K562 (cell line): ENCODE measurements around the gene ZDHHC8. TPM values are rescaled to one million over a fixed set of nuclear protein-coding genes. Genes with fewer than 3 reads are reported as not detected.

ENCODE experiments used
- BCOR ChIP-seq: fragments of 450-650 bp; IDR thresholded peaks from 2 replicates; pipeline ENCODE4 v1.6.1; 2016
- CBFB ChIP-seq: sonication (generic); formaldehyde crosslinking; IDR thresholded peaks from 2 replicates; pipeline ENCODE4 v1.4.0; 2020; ENCODE audit warnings: mild to moderate bottlenecking, missing genetic modification reagents
- ILK ChIP-seq: fragments of 450-650 bp; IDR thresholded peaks from 2 replicates; pipeline ENCODE4 v1.6.1; 2016; ENCODE audit warnings: missing genetic modification characterization, low read depth, mild to moderate bottlenecking, missing compliant biosample characterization, moderate library complexity, borderline replicate concordance
- KDM1A ChIP-seq, 2 experiments: fragments of 450-650 bp; IDR thresholded peaks; 2 replicates each; pipeline ENCODE4 v1.6.1; 2016; ENCODE audit warnings: mild to moderate bottlenecking in 2 of 2
- NCOA1 ChIP-seq: fragments of 450-650 bp; IDR thresholded peaks from 2 replicates; pipeline ENCODE4 v1.6.1; 2016; ENCODE audit warnings: low read depth
- POLR2B ChIP-seq: fragments of 450-650 bp; IDR thresholded peaks from 2 replicates; pipeline ENCODE4 v1.6.1; 2018; ENCODE audit warnings: low read depth; ENCODE audit not compliant: partially characterized antibody
- RBFOX2 ChIP-seq: fragments of 200-400 bp; formaldehyde crosslinking; IDR thresholded peaks from 2 replicates; pipeline ENCODE4 v1.6.1; 2017; ENCODE audit warnings: low read depth, mild to moderate bottlenecking, low read length, moderate library complexity
- RCOR1 ChIP-seq, 2 experiments: IDR thresholded peaks; 2 replicates each; pipeline ENCODE4 v1.6.1; 2012; ENCODE audit warnings: low read depth in 2 of 2, low read length in 2 of 2, borderline replicate concordance in 1 of 2, improper control_type of control experiment in 1 of 2
- SMARCB1 ChIP-seq: IDR thresholded peaks from 2 replicates; pipeline ENCODE4 v1.6.1; 2011; ENCODE audit warnings: improper control_type of control experiment, low read depth; ENCODE audit not compliant: insufficient read length
- SNIP1 ChIP-seq: fragments of 450-650 bp; IDR thresholded peaks from 2 replicates; pipeline ENCODE4 v1.7.1; 2017; ENCODE audit warnings: low read depth, mild to moderate bottlenecking
- TAF15 ChIP-seq: fragments of 200-400 bp; formaldehyde crosslinking; IDR thresholded peaks from 2 replicates; pipeline ENCODE4 v1.6.1; 2017; ENCODE audit warnings: mild to moderate bottlenecking, low read depth, low read length, moderate library complexity
- TRIM28 ChIP-seq: fragments of 450-650 bp; IDR thresholded peaks from 2 replicates; pipeline ENCODE4 v1.6.1; 2017
- TSC22D4 ChIP-seq: fragments of 450-650 bp; IDR thresholded peaks from 2 replicates; pipeline ENCODE4 v1.6.1; 2016; ENCODE audit warnings: missing genetic modification characterization, missing biosample characterization, control low read depth
- ZBTB1 ChIP-seq: sonication (generic); formaldehyde crosslinking; IDR thresholded peaks from 2 replicates; pipeline ENCODE4 v1.8.1; 2023; ENCODE audit warnings: missing genetic modification reagents, low read depth, mild to moderate bottlenecking, borderline replicate concordance
- ZNF184 ChIP-seq: sonication (generic); formaldehyde crosslinking; IDR thresholded peaks from 2 replicates; pipeline ENCODE4 v1.5.0; 2020; ENCODE audit warnings: missing genetic modification reagents
- ZNF24 ChIP-seq: fragments of 450-650 bp; IDR thresholded peaks from 2 replicates; pipeline ENCODE4 v1.6.1; 2016
- ZNF263 ChIP-seq: sonication (generic); formaldehyde crosslinking; IDR thresholded peaks from 2 replicates; pipeline ENCODE4 v1.8.0; 2022; ENCODE audit warnings: mild to moderate bottlenecking, missing genetic modification reagents, borderline replicate concordance
- ZNF507 ChIP-seq: conservative IDR thresholded peaks from 2 replicates; pipeline ENCODE4 v1.6.1; 2017; ENCODE audit warnings: missing genetic modification characterization, missing compliant biosample characterization
- ZNF644 ChIP-seq: fragments of 200-800 bp; sonication (Bioruptor generic); IDR thresholded peaks from 2 replicates; pipeline ENCODE4 v1.6.1; 2016; ENCODE audit warnings: low read depth, missing genetic modification characterization, missing compliant biosample characterization
- polyA plus RNA-seq, 8 experiments: library from polyadenylated mRNA; depleted of rRNA in 4 of 8; stranded (reverse) in 5 of 8; unstranded in 3 of 8; fragments of >200 nt; fragmentation: Nextera tagmentation in 2 of 8; fragmentation: Illumina TruSeq in 1 of 8; extraction: Ambion mirVana in 2 of 8; extraction: Trizol in 1 of 8; gene quantifications; 2 replicates each; pipeline versions ENCODE4 v1.2.1 to v1.2.3, GENCODE V29; 2011 to 2014; ENCODE audit warnings: inconsistent platforms in 1 of 8, missing spikeins in 1 of 8
- total RNA-seq, 7 experiments: library from RNA; depleted of rRNA in 6 of 7; stranded (reverse); fragments of >200 nt in 6 of 7; fragmentation: Illumina TruSeq in 2 of 7; extraction: Trizol in 2 of 7; gene quantifications; 2 replicates each; pipeline versions ENCODE4 v1.2.1 to v1.2.3, GENCODE V29; 2011 to 2021; ENCODE audit warnings: low replicate concordance in 1 of 7
- TF ChIP-seq, protein P1 (sequence below): fragments of 200-800 bp; sonication (Bioruptor generic); IDR thresholded peaks from 2 replicates; pipeline ENCODE4 v1.6.1; 2017; ENCODE audit warnings: missing genetic modification characterization, missing compliant biosample characterization
- TF ChIP-seq, protein P2 (sequence below): fragments of 250-450 bp; sonication (Bioruptor Pico); IDR thresholded peaks from 2 replicates; pipeline ENCODE4 v1.4.0; 2020; ENCODE audit warnings: borderline replicate concordance
- TF ChIP-seq, protein P3 (sequence below): fragments of 250-450 bp; sonication (Bioruptor Pico); IDR thresholded peaks from 2 replicates; pipeline ENCODE4 v1.8.0; 2021; ENCODE audit warnings: borderline replicate concordance, mild to moderate bottlenecking, moderate library complexity; ENCODE audit not compliant: poor library complexity, severe bottlenecking
- TF ChIP-seq, protein P4 (sequence below): sonication (generic); formaldehyde crosslinking; IDR thresholded peaks from 2 replicates; pipeline ENCODE4 v1.8.0; 2022; ENCODE audit warnings: missing genetic modification reagents, mild to moderate bottlenecking, borderline replicate concordance

The ZDHHC8 gene
- total and polyA plus RNA-seq, 9 of the 15 experiments (the other 6 are each of a cell fraction or from before 2014, with no cell fraction given), result 0.04 to 109 (median 16.4) TPM

DNA sequence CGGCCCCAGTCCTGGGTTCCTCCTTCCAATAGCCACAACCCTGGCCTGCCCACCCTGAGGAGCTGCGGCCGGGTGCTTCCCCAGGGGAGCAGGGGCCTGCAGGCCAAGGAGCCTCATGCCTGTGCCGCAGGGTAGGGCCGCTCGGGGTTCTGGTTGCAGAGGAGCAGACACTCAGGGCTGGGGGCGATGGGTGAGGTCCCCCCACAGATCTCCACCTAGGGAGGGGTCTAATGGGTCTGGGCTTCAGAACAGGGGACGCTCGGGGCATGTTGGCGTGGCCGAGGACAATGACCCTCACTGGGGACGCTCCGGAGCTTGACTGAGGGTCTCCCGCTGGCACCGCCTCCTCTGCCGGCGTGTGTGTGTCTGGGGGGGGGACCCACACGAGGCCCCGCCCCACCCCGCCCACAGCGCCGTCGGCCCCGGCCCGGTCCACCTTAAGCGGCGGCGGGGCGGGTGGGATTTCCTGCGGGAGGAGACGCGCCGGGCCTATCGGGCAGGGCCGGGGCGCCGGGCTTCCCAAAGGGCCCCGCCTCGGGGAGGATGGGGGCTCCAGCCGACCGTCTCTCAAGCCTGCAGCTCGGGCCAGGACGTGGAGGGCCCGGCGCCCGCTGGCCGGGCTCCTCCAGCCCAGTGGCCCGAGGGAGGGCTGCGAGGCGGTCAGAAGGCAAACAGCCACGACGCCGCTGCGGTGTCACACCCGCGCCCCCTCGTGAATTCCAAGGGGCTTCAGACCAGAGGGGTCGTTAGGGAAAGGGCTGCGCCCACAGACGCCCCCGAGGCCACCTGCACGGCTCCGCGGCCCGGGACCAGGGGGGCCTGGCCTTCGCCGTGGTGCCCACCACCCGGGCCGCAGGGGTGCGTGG, 640 bp upstream of the ZDHHC8 start (continued):
- TF ChIP-seq, protein P1, sequence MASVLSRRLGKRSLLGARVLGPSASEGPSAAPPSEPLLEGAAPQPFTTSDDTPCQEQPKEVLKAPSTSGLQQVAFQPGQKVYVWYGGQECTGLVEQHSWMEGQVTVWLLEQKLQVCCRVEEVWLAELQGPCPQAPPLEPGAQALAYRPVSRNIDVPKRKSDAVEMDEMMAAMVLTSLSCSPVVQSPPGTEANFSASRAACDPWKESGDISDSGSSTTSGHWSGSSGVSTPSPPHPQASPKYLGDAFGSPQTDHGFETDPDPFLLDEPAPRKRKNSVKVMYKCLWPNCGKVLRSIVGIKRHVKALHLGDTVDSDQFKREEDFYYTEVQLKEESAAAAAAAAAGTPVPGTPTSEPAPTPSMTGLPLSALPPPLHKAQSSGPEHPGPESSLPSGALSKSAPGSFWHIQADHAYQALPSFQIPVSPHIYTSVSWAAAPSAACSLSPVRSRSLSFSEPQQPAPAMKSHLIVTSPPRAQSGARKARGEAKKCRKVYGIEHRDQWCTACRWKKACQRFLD (CRISPR knock-in tag), result no peak
- TF ChIP-seq TAF15 (no peak; the same call in none of the 2 replicates), POLR2B (no peak), SMARCB1 (no peak), SNIP1 (no peak), TSC22D4 (no peak), ZNF644 (tag) (no peak), RCOR1 (IDR thresholded peaks at IDR 0.05; ENCODE audit: borderline replicate concordance in 1 of 2, low read depth in 2 of 2, low read length in 2 of 2) (0 out of 4 replicates have a peak, but pooled peaks of 1 of the 2 experiments have one; percentile 15), BCOR (0 out of 2 replicates have a peak, but pooled peaks have one; percentile 8), ZNF24 (peak; percentile 49; the same call in 1 of the 2 replicates), TRIM28 (no peak; the same call in 1 of the 2 replicates), KDM1A (IDR thresholded peaks at IDR 0.05) (no peak), ZNF263 (CRISPR knock-in tag) (no peak), ILK (no peak), RBFOX2 (peak; percentile 62; the same call in 1 of the 2 replicates), NCOA1 (no peak), ZBTB1 (CRISPR knock-in tag) (no peak), ZNF507 (no peak), ZNF184 (CRISPR knock-in tag) (no peak), CBFB (CRISPR knock-in tag) (no peak)
- TF ChIP-seq, protein P2, sequence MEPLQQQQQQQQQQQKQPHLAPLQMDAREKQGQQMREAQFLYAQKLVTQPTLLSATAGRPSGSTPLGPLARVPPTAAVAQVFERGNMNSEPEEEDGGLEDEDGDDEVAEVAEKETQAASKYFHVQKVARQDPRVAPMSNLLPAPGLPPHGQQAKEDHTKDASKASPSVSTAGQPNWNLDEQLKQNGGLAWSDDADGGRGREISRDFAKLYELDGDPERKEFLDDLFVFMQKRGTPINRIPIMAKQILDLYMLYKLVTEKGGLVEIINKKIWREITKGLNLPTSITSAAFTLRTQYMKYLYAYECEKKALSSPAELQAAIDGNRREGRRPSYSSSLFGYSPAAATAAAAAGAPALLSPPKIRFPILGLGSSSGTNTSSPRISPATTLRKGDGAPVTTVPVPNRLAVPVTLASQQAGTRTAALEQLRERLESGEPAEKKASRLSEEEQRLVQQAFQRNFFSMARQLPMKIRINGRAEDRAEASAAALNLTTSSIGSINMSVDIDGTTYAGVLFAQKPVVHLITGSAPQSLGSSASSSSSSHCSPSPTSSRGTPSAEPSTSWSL (CRISPR knock-in tag), result peak; percentile 90
- TF ChIP-seq, protein P3, sequence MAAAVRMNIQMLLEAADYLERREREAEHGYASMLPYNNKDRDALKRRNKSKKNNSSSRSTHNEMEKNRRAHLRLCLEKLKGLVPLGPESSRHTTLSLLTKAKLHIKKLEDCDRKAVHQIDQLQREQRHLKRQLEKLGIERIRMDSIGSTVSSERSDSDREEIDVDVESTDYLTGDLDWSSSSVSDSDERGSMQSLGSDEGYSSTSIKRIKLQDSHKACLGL, result no peak
- TF ChIP-seq, protein P4, sequence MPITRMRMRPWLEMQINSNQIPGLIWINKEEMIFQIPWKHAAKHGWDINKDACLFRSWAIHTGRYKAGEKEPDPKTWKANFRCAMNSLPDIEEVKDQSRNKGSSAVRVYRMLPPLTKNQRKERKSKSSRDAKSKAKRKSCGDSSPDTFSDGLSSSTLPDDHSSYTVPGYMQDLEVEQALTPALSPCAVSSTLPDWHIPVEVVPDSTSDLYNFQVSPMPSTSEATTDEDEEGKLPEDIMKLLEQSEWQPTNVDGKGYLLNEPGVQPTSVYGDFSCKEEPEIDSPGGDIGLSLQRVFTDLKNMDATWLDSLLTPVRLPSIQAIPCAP (CRISPR knock-in tag), result no peak
